Measurements from ENCODE around the gene LGALS1. TPM values are rescaled to one million over a fixed set of nuclear protein-coding genes. Genes with fewer than 3 reads are reported as not detected.

Gene LGALS1
- total RNA-seq, 1 experiment from 2014 or later = 2,325 TPM

DNA sequence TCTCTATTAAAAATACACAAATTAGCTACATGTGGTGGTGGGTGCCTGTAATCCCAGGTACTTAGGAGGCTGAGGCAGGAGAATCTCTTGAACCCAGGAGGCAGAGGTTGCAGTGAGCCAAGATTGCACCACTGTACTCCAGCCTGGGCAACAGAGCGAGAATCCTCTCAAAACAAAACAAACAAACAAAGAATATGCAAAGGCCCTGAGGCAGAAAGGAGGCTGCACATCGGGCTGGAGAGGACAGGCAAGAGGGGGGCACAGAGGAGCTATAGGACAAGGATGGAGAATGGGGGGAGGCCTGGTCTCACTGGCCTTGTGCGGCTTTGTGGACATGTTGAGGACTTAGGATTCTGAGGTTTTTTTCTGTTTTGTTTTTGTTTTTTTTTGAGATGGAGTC is 29.8 kb downstream of the LGALS1 start:
- no peak overlapping the region for H2AFZ ChIP-seq (ENCODE audit: low read length)
- BruUV-seq (replicated peaks) = no TSS peak
- CTCF ChIA-PET = no interaction called here
- no peak overlapping the region for H3K4me3 ChIP-seq (ENCODE audit: low read length)
- DNase-seq (no peak), ATAC-seq (no peak)
- no peaks in the 10 kb centered on the region for H3K9me3 ChIP-seq (ENCODE audit: low read length)
- no peaks in the 10 kb centered on the region for H3F3A ChIP-seq (ENCODE audit: low read length, unreplicated experiment)
- POLR2A ChIA-PET (ENCODE audit: unreplicated experiment) = no interaction called here
- no peak overlapping the region for H3K4me2 ChIP-seq (ENCODE audit: low read length)
- no peaks in the 10 kb centered on the region for H4K20me1 ChIP-seq (ENCODE audit: low read length)
- no peaks in the 10 kb centered on the region for H3K27me3 ChIP-seq (ENCODE audit: low read length)
- H3K4me1 ChIP-seq (ENCODE audit: insufficient read depth, low read length) = no peaks in the 10 kb centered on the region
- no peaks in the 10 kb centered on the region for H3K9me2 ChIP-seq (replicated peaks; ENCODE audit: low read length)
- H3K27ac ChIP-seq (ENCODE audit: low read length) = no peak overlapping the region
- TF ChIP-seq, protein P1, sequence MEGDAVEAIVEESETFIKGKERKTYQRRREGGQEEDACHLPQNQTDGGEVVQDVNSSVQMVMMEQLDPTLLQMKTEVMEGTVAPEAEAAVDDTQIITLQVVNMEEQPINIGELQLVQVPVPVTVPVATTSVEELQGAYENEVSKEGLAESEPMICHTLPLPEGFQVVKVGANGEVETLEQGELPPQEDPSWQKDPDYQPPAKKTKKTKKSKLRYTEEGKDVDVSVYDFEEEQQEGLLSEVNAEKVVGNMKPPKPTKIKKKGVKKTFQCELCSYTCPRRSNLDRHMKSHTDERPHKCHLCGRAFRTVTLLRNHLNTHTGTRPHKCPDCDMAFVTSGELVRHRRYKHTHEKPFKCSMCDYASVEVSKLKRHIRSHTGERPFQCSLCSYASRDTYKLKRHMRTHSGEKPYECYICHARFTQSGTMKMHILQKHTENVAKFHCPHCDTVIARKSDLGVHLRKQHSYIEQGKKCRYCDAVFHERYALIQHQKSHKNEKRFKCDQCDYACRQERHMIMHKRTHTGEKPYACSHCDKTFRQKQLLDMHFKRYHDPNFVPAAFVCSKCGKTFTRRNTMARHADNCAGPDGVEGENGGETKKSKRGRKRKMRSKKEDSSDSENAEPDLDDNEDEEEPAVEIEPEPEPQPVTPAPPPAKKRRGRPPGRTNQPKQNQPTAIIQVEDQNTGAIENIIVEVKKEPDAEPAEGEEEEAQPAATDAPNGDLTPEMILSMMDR (conservative IDR thresholded peaks at IDR 0.05; ENCODE audit: low read depth, low read length) = no peak
- TF ChIP-seq EZH2phosphoT487 (IDR thresholded peaks at IDR 0.05; ENCODE audit: borderline replicate concordance, low read length) (no peak), EZH2 (IDR thresholded peaks at IDR 0.05; ENCODE audit: low read length, unreplicated experiment) (no peak)
- no peaks in the 10 kb centered on the region for H3K79me2 ChIP-seq (ENCODE audit: low read length)
- intact Hi-C loops (cut with micrococcal nuclease) = no loop called here
- H3K36me3 ChIP-seq (ENCODE audit: low read depth, low read length) = no peaks in the 10 kb centered on the region
- no peak overlapping the region for H3K9ac ChIP-seq (ENCODE audit: low read length)

DNA sequence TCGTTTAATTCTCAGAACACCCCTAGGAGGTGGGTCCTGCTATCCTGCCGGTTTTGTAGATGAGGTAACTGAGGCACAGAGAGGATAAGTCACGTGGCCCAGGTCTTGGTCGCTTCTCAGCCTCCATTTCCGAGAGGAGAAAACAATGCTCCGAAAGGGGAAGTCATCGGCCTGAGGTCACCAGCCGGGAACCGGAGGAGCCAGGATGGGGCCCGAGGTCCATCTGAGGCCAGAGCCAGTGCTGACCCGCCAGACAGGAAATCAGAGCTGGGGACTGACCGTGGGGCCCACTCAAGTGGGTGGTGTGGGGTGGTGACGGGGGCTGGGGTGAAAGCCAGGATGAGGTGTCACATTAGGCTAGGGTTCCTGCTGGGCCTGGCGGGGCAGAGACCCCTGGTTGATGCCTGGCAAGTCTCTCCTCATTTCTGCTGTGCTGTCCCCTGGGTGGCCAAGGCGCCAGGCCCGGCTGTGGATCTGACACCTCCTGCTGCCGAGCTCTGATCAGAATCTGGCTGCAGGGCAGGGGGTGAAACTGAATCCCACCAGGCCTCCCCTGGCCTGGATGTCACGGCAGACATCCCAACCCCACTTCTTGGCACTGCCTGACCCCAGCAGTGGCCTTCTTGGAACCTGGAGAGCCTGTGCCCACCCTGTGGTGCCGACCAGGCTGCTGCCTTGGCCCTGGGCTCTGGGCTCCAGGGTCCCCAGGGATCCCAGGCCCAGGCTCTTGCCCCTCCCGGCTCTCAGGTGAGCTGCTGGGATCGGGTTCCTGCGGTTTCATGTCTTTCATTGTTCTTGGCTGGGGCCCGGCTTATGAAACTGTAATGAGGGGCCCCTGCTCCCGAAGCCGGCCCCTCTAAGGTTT is 33.4 kb downstream of the LGALS1 start:
- ATAC-seq = no peak
- POLR2A ChIA-PET (ENCODE audit: unreplicated experiment) = no interaction called here
- TF ChIP-seq EZH2phosphoT487 (IDR thresholded peaks at IDR 0.05; ENCODE audit: borderline replicate concordance, low read length) = no peak
- TF ChIP-seq EZH2 (IDR thresholded peaks at IDR 0.05; ENCODE audit: low read length, unreplicated experiment) = no peak
- TF ChIP-seq, protein P1 (conservative IDR thresholded peaks at IDR 0.05; ENCODE audit: low read depth, low read length) = no peak
- H3F3A ChIP-seq (ENCODE audit: low read length, unreplicated experiment) = no peaks in the 10 kb centered on the region
- no peak overlapping the region for H3K4me2 ChIP-seq (ENCODE audit: low read length)
- H3K9me2 ChIP-seq (replicated peaks; ENCODE audit: low read length) = no peaks in the 10 kb centered on the region
- H3K27me3 ChIP-seq (ENCODE audit: low read length) = no peaks in the 10 kb centered on the region
- H2AFZ ChIP-seq (ENCODE audit: low read length) = no peak overlapping the region
- no peak overlapping the region for H3K27ac ChIP-seq (ENCODE audit: low read length)
- no TSS peak for BruUV-seq (replicated peaks)
- H3K36me3 ChIP-seq (ENCODE audit: low read depth, low read length) = no peaks in the 10 kb centered on the region
- H3K4me1 ChIP-seq (ENCODE audit: insufficient read depth, low read length) = peaks cover 8% of the 10 kb centered on the region; the same call in 1 of the 2 replicates
- CTCF ChIA-PET = no interaction called here
- H3K9ac ChIP-seq (ENCODE audit: low read length) = no peak overlapping the region
- intact Hi-C loops (cut with micrococcal nuclease) = no loop called here
- no peak for DNase-seq
- no peak overlapping the region for H3K4me3 ChIP-seq (ENCODE audit: low read length)
- H3K9me3 ChIP-seq (ENCODE audit: low read length) = no peaks in the 10 kb centered on the region
- H4K20me1 ChIP-seq (ENCODE audit: low read length) = no peaks in the 10 kb centered on the region
- no peaks in the 10 kb centered on the region for H3K79me2 ChIP-seq (ENCODE audit: low read length)

DNA sequence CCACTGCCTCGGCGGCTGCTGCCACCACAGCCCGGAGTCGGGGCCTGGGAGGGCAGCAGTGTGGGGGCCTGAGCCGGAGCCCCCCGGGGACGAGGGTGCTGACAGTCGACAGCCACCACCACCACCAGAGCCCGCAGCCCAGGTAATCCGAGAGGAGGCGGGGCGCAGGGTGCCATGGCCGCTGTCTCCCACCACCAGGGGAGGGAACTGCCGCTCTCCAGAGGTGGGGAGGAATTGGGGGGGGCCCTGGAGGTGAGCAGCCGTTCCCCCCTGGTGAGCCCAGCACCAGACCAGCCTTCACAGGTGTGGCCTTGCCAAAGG is 34.0 kb downstream of the LGALS1 start:
- Histone ChIP-seq H3K36me3 (ENCODE audit: low read depth, low read length) (no peaks in the 10 kb centered on the region), H3K4me2 (ENCODE audit: low read length) (no peak overlapping the region), H3K9ac (ENCODE audit: low read length) (no peak overlapping the region), H3F3A (ENCODE audit: low read length, unreplicated experiment) (no peaks in the 10 kb centered on the region), H3K4me1 (ENCODE audit: insufficient read depth, low read length) (peaks cover 8% of the 10 kb centered on the region; the same call in 1 of the 2 replicates), H3K9me2 (replicated peaks; ENCODE audit: low read length) (no peaks in the 10 kb centered on the region), H3K9me3 (ENCODE audit: low read length) (no peaks in the 10 kb centered on the region), H3K79me2 (ENCODE audit: low read length) (no peaks in the 10 kb centered on the region), H3K27me3 (ENCODE audit: low read length) (no peaks in the 10 kb centered on the region), H3K4me3 (ENCODE audit: low read length) (no peak overlapping the region), H2AFZ (ENCODE audit: low read length) (no peak overlapping the region), H4K20me1 (ENCODE audit: low read length) (no peaks in the 10 kb centered on the region), H3K27ac (ENCODE audit: low read length) (no peak overlapping the region)
- TF ChIP-seq EZH2phosphoT487 (IDR thresholded peaks at IDR 0.05; ENCODE audit: borderline replicate concordance, low read length) = no peak
- TF ChIP-seq, protein P1 (conservative IDR thresholded peaks at IDR 0.05; ENCODE audit: low read depth, low read length) = no peak
- no peak for TF ChIP-seq EZH2 (IDR thresholded peaks at IDR 0.05; ENCODE audit: low read length, unreplicated experiment)
- CTCF ChIA-PET = no interaction called here
- no peak for ATAC-seq
- DNase-seq = no peak
- POLR2A ChIA-PET (ENCODE audit: unreplicated experiment) = no interaction called here
- intact Hi-C loops (cut with micrococcal nuclease) = no loop called here
- no TSS peak for BruUV-seq (replicated peaks)
